ENCODE data around the gene COG4.
A peak's percentile ranks its signal among the peaks of the same experiment; 100 is the strongest.

The COG4 gene

GRCh38 chr16:70473446-70474319, 49.7 kb downstream of the COG4 start:
- no peak for DNase-seq
- TF ChIP-seq, protein P1, sequence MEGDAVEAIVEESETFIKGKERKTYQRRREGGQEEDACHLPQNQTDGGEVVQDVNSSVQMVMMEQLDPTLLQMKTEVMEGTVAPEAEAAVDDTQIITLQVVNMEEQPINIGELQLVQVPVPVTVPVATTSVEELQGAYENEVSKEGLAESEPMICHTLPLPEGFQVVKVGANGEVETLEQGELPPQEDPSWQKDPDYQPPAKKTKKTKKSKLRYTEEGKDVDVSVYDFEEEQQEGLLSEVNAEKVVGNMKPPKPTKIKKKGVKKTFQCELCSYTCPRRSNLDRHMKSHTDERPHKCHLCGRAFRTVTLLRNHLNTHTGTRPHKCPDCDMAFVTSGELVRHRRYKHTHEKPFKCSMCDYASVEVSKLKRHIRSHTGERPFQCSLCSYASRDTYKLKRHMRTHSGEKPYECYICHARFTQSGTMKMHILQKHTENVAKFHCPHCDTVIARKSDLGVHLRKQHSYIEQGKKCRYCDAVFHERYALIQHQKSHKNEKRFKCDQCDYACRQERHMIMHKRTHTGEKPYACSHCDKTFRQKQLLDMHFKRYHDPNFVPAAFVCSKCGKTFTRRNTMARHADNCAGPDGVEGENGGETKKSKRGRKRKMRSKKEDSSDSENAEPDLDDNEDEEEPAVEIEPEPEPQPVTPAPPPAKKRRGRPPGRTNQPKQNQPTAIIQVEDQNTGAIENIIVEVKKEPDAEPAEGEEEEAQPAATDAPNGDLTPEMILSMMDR (IDR thresholded peaks at IDR 0.05; ENCODE audit: low read length): no peak
- no peak for TF ChIP-seq EZH2 (optimal IDR thresholded peaks at IDR 0.05; ENCODE audit: low read depth, low read length)
- no peak for TF ChIP-seq EZH2phosphoT487 (IDR thresholded peaks at IDR 0.05; ENCODE audit: low read length)
- no peak overlapping the region for H3K9ac ChIP-seq (ENCODE audit: low read length)
- no peaks in the 10 kb centered on the region for H3K79me2 ChIP-seq (ENCODE audit: low read length)
- H3F3A ChIP-seq (ENCODE audit: insufficient read depth, low read length): no peaks in the 10 kb centered on the region
- H3K27ac ChIP-seq (ENCODE audit: low read length): no peak overlapping the region
- H3K9me2 ChIP-seq (replicated peaks; ENCODE audit: insufficient read depth, low read length): no peaks in the 10 kb centered on the region
- H3K36me3 ChIP-seq (replicated peaks; ENCODE audit: insufficient read depth, low read length): no peaks in the 10 kb centered on the region
- H3K9me3 ChIP-seq (replicated peaks; ENCODE audit: insufficient read depth, low read length): no peaks in the 10 kb centered on the region
- H2AFZ ChIP-seq (ENCODE audit: low read length): no peak overlapping the region
- no peak overlapping the region for H3K4me2 ChIP-seq (ENCODE audit: low read depth, low read length)
- H3K27me3 ChIP-seq (replicated peaks; ENCODE audit: insufficient read depth, low read length): no peaks in the 10 kb centered on the region
- no peak overlapping the region for H3K4me3 ChIP-seq (ENCODE audit: low read length)
- H3K4me1 ChIP-seq (ENCODE audit: low read length): peaks cover 3% of the 10 kb centered on the region; the same call in 1 of the 2 replicates
- no peaks in the 10 kb centered on the region for H4K20me1 ChIP-seq (ENCODE audit: insufficient read depth, low read length)

DNA sequence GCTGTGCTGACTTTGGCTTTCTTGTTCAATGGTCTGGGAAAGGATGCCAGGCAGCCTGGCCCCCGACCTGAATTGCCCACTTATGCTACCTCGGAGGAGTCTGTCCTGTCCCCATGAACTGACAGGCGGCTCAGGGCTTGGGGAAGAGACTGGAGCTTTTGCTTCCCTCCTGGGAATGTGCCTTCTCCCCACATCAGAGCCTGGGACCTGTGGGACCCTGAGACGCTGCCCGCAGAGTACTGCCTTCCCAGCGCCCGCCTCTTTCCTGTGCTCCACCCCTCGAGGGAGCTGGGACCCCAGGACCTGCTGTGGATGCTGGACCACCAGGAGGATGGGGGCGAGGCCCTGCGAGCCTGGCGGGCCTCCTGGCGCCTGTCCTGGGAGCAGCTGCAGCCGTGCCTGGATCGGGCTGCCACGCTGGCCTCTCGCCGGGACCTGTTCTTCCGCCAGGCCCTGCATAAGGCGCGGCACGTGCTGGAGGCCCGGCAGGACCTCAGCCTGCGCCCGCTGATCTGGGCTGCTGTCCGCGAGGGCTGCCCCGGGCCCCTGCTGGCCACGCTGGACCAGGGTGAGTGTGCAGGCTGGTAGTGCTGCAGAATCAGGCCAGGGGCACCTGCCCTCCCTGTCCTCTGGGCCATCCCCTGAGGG, 50.4 kb downstream of the COG4 start:
- Histone ChIP-seq H3K9me2 (replicated peaks; ENCODE audit: insufficient read depth, low read length) (no peaks in the 10 kb centered on the region), H3K79me2 (ENCODE audit: low read length) (no peaks in the 10 kb centered on the region), H3K4me3 (ENCODE audit: low read length) (no peak overlapping the region), H3K36me3 (replicated peaks; ENCODE audit: insufficient read depth, low read length) (no peaks in the 10 kb centered on the region), H3K27ac (ENCODE audit: low read length) (no peak overlapping the region), H2AFZ (ENCODE audit: low read length) (no peak overlapping the region), H3K4me2 (ENCODE audit: low read depth, low read length) (no peak overlapping the region), H3K9ac (ENCODE audit: low read length) (no peak overlapping the region), H3K27me3 (replicated peaks; ENCODE audit: insufficient read depth, low read length) (no peaks in the 10 kb centered on the region), H3F3A (ENCODE audit: insufficient read depth, low read length) (no peaks in the 10 kb centered on the region), H3K4me1 (ENCODE audit: low read length) (peaks cover 3% of the 10 kb centered on the region; the same call in 1 of the 2 replicates), H4K20me1 (ENCODE audit: insufficient read depth, low read length) (no peaks in the 10 kb centered on the region), H3K9me3 (replicated peaks; ENCODE audit: insufficient read depth, low read length) (no peaks in the 10 kb centered on the region)
- no peak for DNase-seq
- TF ChIP-seq EZH2phosphoT487 (IDR thresholded peaks at IDR 0.05; ENCODE audit: low read length) (no peak), EZH2 (optimal IDR thresholded peaks at IDR 0.05; ENCODE audit: low read depth, low read length) (no peak)

DNA sequence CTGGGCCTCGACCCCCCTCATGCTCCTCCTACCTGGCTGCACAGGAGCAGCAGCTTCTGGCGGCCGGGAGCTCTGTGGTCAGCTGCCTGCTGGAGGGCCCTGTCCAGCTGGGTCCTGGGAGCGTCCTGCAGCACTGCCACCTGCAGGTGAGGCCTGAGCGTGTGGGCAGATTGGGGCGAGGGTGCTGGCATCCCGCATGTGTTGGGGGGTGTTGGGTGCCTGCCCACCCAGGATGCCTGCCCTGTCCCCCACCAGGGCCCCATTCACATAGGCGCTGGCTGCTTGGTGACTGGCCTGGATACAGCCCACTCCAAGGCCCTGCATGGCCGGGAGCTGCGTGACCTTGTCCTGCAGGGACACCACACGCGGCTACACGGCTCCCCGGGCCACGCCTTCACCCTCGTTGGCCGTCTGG, 52.4 kb downstream of the COG4 start:
- Histone ChIP-seq H3K9me3 (replicated peaks; ENCODE audit: insufficient read depth, low read length) (no peaks in the 10 kb centered on the region), H3K4me1 (ENCODE audit: low read length) (no peaks in the 10 kb centered on the region), H3K27me3 (replicated peaks; ENCODE audit: insufficient read depth, low read length) (no peaks in the 10 kb centered on the region), H3K36me3 (replicated peaks; ENCODE audit: insufficient read depth, low read length) (no peaks in the 10 kb centered on the region), H3K4me3 (ENCODE audit: low read length) (no peak overlapping the region), H3F3A (ENCODE audit: insufficient read depth, low read length) (no peaks in the 10 kb centered on the region), H4K20me1 (ENCODE audit: insufficient read depth, low read length) (no peaks in the 10 kb centered on the region), H3K79me2 (ENCODE audit: low read length) (no peaks in the 10 kb centered on the region), H2AFZ (ENCODE audit: low read length) (no peak overlapping the region), H3K9ac (ENCODE audit: low read length) (no peak overlapping the region), H3K9me2 (replicated peaks; ENCODE audit: insufficient read depth, low read length) (no peaks in the 10 kb centered on the region), H3K4me2 (ENCODE audit: low read depth, low read length) (no peak overlapping the region), H3K27ac (ENCODE audit: low read length) (no peak overlapping the region)
- TF ChIP-seq, protein P1 (IDR thresholded peaks at IDR 0.05; ENCODE audit: low read length): peak; percentile 25
- no peak for TF ChIP-seq EZH2 (optimal IDR thresholded peaks at IDR 0.05; ENCODE audit: low read depth, low read length)
- no peak for TF ChIP-seq EZH2phosphoT487 (IDR thresholded peaks at IDR 0.05; ENCODE audit: low read length)
- DNase-seq: no peak
